Activated T-helper 1 cell treated with anti-CD3 and anti-CD28 coated beads, Interleukin-2, amount 50 U/mL, for 16 hours (primary cell): ENCODE data around the gene KRTAP10-3.

Experiments
- DNase-seq, 2 donors: peaks; one replicate each; pipeline ENCODE4 v3.0.0-alpha.2; 2020; ENCODE audit warnings: low read depth in 1 of 2, low spot score in 1 of 2

The KRTAP10-3 gene

GRCh38 chr21:44549525-44550211 lies 8.9 kb downstream of the KRTAP10-3 start:
- DNase-seq = no peak

GRCh38 chr21:44548922-44549321 lies 9.7 kb downstream of the KRTAP10-3 start:
- no peak for DNase-seq

GRCh38 chr21:44548381-44548780 lies 10.2 kb downstream of the KRTAP10-3 start:
- no peak for DNase-seq

- no peak for DNase-seq
Measured at GRCh38 chr21:44547656-44548331, 10.8 kb downstream of the KRTAP10-3 start.

GRCh38 chr21:44544566-44544965 lies 14.0 kb downstream of the KRTAP10-3 start:
- DNase-seq = no peak

- DNase-seq = no peak
Measured at GRCh38 chr21:44542716-44543115, 15.9 kb downstream of the KRTAP10-3 start.

- DNase-seq = no peak
Measured at GRCh38 chr21:44540741-44541288, 17.8 kb downstream of the KRTAP10-3 start.

GRCh38 chr21:44539991-44540666 lies 18.5 kb downstream of the KRTAP10-3 start, which contains the start of gene KRTAP10-1:
KRTAP10-1 (minus strand) TSS chr21:44540195; CDS start chr21:44540150, 45 bp downstream.
- DNase-seq = no peak

- DNase-seq = no peak
Measured at GRCh38 chr21:44539046-44539445, 19.5 kb downstream of the KRTAP10-3 start.

- no peak for DNase-seq
Measured at GRCh38 chr21:44537930-44538911, 20.4 kb downstream of the KRTAP10-3 start.

- no peak for DNase-seq
Measured at GRCh38 chr21:44535963-44536362, 22.6 kb downstream of the KRTAP10-3 start.

GRCh38 chr21:44534688-44535087 lies 23.9 kb downstream of the KRTAP10-3 start:
- no peak for DNase-seq

GRCh38 chr21:44533891-44534627 lies 24.5 kb downstream of the KRTAP10-3 start:
- no peak for DNase-seq

GRCh38 chr21:44533121-44533890 lies 25.3 kb downstream of the KRTAP10-3 start:
- no peak for DNase-seq

GRCh38 chr21:44532712-44533111 lies 25.9 kb downstream of the KRTAP10-3 start:
- no peak for DNase-seq

GRCh38 chr21:44531606-44532564 lies 26.7 kb downstream of the KRTAP10-3 start:
- DNase-seq = no peak

- DNase-seq = no peak
Measured at GRCh38 chr21:44530903-44531605, 27.5 kb downstream of the KRTAP10-3 start.
